Heart right ventricle (tissue), 16 donors: ENCODE measurements around the gene NUBP1. TPM values are rescaled to one million over a fixed set of nuclear protein-coding genes. Genes with fewer than 3 reads are reported as not detected.
A peak's percentile ranks its signal among the peaks of the same experiment; 100 is the strongest.

Experiments used
- ATAC-seq, 8 donors: fragments of 200-7000 bp; cut with Tn5 transposase; one replicate each; pipeline ENCODE4 v1.9.1; 2020; ENCODE audit warnings: mild to moderate bottlenecking in 8 of 8, moderate library complexity in 8 of 8, moderate number of reproducible peaks in 1 of 8
- DNase-seq, 2 donors: peaks; one replicate each; pipeline ENCODE4 v3.0.0-alpha.2; 2020
- H3K27ac ChIP-seq, 10 donors: fragments of 200-600 bp; sonication (generic) in 2 of 10; one replicate each; pipeline versions ENCODE4 v1.5.0 to v1.8.0; 2020 to 2022; ENCODE audit warnings: mild to moderate bottlenecking in 3 of 10
- H3K27me3 ChIP-seq, 7 donors: fragments of 200-600 bp; one replicate each; pipeline ENCODE4 v1.8.0; 2021 to 2022; ENCODE audit warnings: mild to moderate bottlenecking in 2 of 7
- H3K36me3 ChIP-seq, 9 donors: fragments of 200-600 bp; sonication (generic) in 1 of 9; one replicate each; pipeline versions ENCODE4 v1.5.0 to v1.8.0; 2020 to 2022; ENCODE audit warnings: mild to moderate bottlenecking in 2 of 9
- H3K4me1 ChIP-seq, 9 donors: fragments of 200-600 bp; sonication (generic) in 1 of 9; one replicate each; pipeline versions ENCODE4 v1.5.0 to v1.8.0; 2020 to 2022; ENCODE audit warnings: mild to moderate bottlenecking in 4 of 9
- H3K4me3 ChIP-seq, 10 donors: fragments of 200-600 bp; sonication (generic) in 2 of 10; one replicate each; pipeline versions ENCODE4 v1.5.0 to v1.8.0; 2020 to 2022; ENCODE audit warnings: mild to moderate bottlenecking in 7 of 10, moderate library complexity in 2 of 10
- H3K9me3 ChIP-seq, 11 donors: fragments of 200-600 bp in 10 of 11; sonication (generic) in 2 of 11; one replicate each; pipeline versions ENCODE4 v1.5.0 to v1.8.0; 2013 to 2022; ENCODE audit warnings: mild to moderate bottlenecking in 2 of 11, control low read depth in 1 of 11, moderate library complexity in 1 of 11
- WGBS, 2 donors: extraction: QIAGEN DNeasy Blood & Tissue Kit; methylation state at CpG; one replicate each; pipeline ENCODE4 v1.1.7; 2013; ENCODE audit warnings: inconsistent platforms in 1 of 2; 5-methylcytosine and 5-hydroxymethylcytosine counted together
- intact Hi-C, 10 donors: fragments of 100-400 bp; cut with DNase I; formaldehyde crosslinking; loops; one replicate each; pipeline versions ENCODE4 v1.11.1 to v1.14.2; 2022
- polyA plus RNA-seq, 2 donors: library from polyadenylated mRNA; stranded (reverse); fragments of 200-250 nt; gene quantifications; one replicate each; pipeline ENCODE4 v1.2.3, GENCODE V29; 2013
- total RNA-seq, 10 donors: library from RNA; stranded (reverse); fragmentation: NEBNext Ultra II Directional in 3 of 10; extraction: Animal tissue kit (Norgen Biotek cat#: 25700) in 3 of 10; gene quantifications; one replicate each; pipeline versions ENCODE4 v1.2.1 to v1.2.4, GENCODE V29; 2021 to 2023
- TF ChIP-seq, protein P1 (sequence below), 9 donors: fragments of 200-600 bp; sonication (generic) in 2 of 9; IDR thresholded peaks; one replicate each; pipeline versions ENCODE4 v1.5.0 to v1.8.0; 2021 to 2022; ENCODE audit warnings: antibody characterized with exemption in 9 of 9, mild to moderate bottlenecking in 5 of 9, moderate library complexity in 1 of 9
- donor health status: Arrhythmogenic right ventricular cardiomyopathy.
- donor health status: ischemic (EF 13 %, LVEDD 7.1; RV severe dilation, severe dysfunction).
- donor health status: healthy with polysubstance abuse.
- donor health status: DM: no; HTN: yes; CAD: no.
- donor health status: DM: no; HTN: no; CAD: no.
- donor health status: ischemic (EF 25% LVEDD 6.9; RV normal size, moderate dysfunction).
- donor health status: ischemic (EF 25% LVEDD 5.7; RV mildly dilated, moderate dysfunction).
- donor health status: healthy.
- donor health status: DM: yes; HTN: yes; CAD: no.
- donor health status: Ischemic cardiomyopathy.
- donor health status: ischemic (EF 35%, LVEDD 5.7; RV mildly dilated, moderate dysfunction).
- donor health status: nonischemic (EF 11% LVEDD 7.7; RV severe dilation, severe dysfunction).
- donor health status: DM: yes; HTN: yes; CAD: no.
- donor health status: PGD.
- donor health status: ischemic (EF 29% LVEDD 5.4; RV normal size, mild dysfunction).
- donor health status: nonischemic (EF 23%, LVEDD 6.1; RV moderate dilation, normal function).

The NUBP1 gene
- total and polyA plus RNA-seq, 12 donors, result 44.1 to 82.1 (median 53.4) TPM

DNA sequence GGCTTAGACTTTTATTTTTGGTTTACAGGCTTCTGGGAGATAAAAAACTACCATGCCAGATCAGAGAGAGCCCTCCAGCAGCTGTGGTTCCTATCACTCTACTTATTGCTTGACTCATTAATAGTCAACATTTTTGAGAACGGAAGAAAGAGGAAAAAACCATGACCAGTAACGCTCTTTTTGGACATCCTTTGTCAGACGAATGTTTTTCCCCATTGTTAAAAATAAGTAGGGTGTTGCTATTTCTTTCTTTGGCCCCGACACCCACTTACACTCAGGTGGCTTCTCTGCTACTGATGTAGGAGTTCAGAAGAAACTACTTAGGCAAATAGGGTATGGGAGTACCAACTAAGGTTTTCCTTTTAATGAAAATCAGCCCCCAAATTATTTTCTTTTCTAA is 47.4 kb downstream of the NUBP1 start:
- H3K4me3 ChIP-seq, result no peak overlapping the region
- intact Hi-C loops, result no loop called here
- no peak for DNase-seq
- H3K36me3 ChIP-seq, result no peaks in the 10 kb centered on the region
- no peaks in the 10 kb centered on the region for H3K9me3 ChIP-seq
- H3K4me1 ChIP-seq, result peaks cover 0 to 11% (median 0%) of the 10 kb centered on the region in 9 donors
- TF ChIP-seq, protein P1, sequence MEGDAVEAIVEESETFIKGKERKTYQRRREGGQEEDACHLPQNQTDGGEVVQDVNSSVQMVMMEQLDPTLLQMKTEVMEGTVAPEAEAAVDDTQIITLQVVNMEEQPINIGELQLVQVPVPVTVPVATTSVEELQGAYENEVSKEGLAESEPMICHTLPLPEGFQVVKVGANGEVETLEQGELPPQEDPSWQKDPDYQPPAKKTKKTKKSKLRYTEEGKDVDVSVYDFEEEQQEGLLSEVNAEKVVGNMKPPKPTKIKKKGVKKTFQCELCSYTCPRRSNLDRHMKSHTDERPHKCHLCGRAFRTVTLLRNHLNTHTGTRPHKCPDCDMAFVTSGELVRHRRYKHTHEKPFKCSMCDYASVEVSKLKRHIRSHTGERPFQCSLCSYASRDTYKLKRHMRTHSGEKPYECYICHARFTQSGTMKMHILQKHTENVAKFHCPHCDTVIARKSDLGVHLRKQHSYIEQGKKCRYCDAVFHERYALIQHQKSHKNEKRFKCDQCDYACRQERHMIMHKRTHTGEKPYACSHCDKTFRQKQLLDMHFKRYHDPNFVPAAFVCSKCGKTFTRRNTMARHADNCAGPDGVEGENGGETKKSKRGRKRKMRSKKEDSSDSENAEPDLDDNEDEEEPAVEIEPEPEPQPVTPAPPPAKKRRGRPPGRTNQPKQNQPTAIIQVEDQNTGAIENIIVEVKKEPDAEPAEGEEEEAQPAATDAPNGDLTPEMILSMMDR (IDR thresholded peaks at IDR 0.05), result no peak
- no peak for ATAC-seq
- H3K27me3 ChIP-seq, result no peaks in the 10 kb centered on the region
- WGBS, 2 donors, result 81 to 86% methylated on average over 4 of the region's 4 CpGs
- no peak overlapping the region for H3K27ac ChIP-seq

DNA sequence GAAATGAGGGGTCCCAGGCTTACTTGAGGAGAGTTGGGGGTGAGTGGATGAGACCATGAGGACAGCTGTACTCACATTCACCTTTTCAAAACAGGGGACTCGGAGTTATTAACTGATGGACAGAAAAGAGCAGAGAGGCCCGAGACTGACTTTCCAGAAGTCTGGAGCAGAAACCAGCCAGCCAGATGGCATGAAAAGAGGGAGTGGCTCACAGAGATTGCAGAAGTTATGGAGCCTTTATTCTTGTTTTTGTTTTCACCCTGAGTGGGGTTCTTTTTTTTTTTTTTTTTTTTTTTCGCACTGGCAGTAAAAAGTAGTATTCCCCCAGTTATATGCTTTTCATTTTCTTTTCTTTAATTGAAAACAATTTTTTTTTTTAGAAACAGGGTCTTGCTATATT is 56.1 kb downstream of the NUBP1 start:
- H3K27ac ChIP-seq, result peak overlapping the region in 1 of 10 donors; percentile 38
- intact Hi-C loops, result no loop called here
- peak in 1 of 8 donors; percentile 17 for ATAC-seq

DNA sequence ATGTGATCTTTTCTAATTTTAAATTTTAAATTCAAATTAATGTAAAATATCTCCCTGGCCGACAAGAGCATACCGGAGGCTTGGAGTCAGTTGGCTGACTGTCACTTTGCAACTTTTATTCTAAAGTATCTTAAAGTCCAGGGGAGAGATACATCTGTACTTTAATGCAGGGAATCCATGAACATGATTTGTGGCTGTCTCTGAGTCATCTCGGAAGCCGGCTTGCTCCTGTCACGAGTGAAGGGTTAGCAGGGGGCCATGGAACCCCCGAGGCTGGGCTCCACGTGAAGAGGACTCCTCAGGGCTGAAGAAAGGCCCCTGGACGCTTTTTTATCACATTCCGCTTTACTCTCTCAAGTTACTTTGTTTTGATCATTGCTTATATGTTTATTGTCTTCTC is 61.7 kb downstream of the NUBP1 start:
- intact Hi-C loops, result no loop called here
- DNase-seq (no peak), ATAC-seq (no peak)
- no peak overlapping the region for H3K27ac ChIP-seq
- H3K4me3 ChIP-seq, result no peak overlapping the region
- WGBS, 2 donors, result 74 to 79% methylated on average over 9 of the region's 9 CpGs
- H3K36me3 ChIP-seq, result no peaks in the 10 kb centered on the region
- H3K4me1 ChIP-seq, result peaks cover 0 to 17% (median 0%) of the 10 kb centered on the region in 9 donors
- no peaks in the 10 kb centered on the region for H3K27me3 ChIP-seq
- H3K9me3 ChIP-seq, result no peaks in the 10 kb centered on the region
- TF ChIP-seq, protein P1 (IDR thresholded peaks at IDR 0.05), result no peak

More for the DNA sequence above, 56.1 kb downstream of the NUBP1 start:
- no peak overlapping the region for H3K4me3 ChIP-seq
- H3K36me3 ChIP-seq, result no peaks in the 10 kb centered on the region
- H3K9me3 ChIP-seq, result peaks cover 0 to 4% (median 0%) of the 10 kb centered on the region in 11 donors
- WGBS, 2 donors, result 88 to 96% methylated on average over 3 of the region's 3 CpGs
- DNase-seq, result no peak
- no peaks in the 10 kb centered on the region for H3K27me3 ChIP-seq
- H3K4me1 ChIP-seq, result peaks cover 0 to 7% (median 0%) of the 10 kb centered on the region in 9 donors
- TF ChIP-seq, protein P1 (IDR thresholded peaks at IDR 0.05), result no peak

DNA sequence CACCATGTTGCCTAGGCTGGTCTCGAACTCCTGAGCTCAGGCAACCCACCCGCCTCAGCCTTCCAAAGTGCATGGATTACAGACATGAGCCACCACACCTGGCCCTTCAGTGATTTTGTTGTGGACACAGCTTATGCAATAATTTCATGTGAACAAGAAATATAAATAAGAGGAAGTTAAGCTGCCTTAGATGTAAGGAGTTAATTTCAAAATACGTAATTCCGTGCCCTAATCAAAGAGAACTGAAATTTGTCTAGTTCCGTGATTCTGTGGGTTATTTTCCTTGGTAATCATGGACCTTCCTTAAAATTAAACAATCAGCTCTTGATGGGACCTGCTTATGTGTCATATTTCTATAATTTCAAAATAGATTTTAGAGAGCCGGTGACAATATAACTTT is 63.1 kb downstream of the NUBP1 start:
- peaks cover 0 to 16% (median 0%) of the 10 kb centered on the region in 9 donors for H3K4me1 ChIP-seq
- H3K27ac ChIP-seq, result peak overlapping the region in 2 of 10 donors; percentile 12 to 67
- no peak for DNase-seq
- no peak overlapping the region for H3K4me3 ChIP-seq
- TF ChIP-seq, protein P1 (IDR thresholded peaks at IDR 0.05), result no peak
- H3K36me3 ChIP-seq, result no peaks in the 10 kb centered on the region
- intact Hi-C loops, result no loop called here
- 87 to 92% methylated on average over 6 of the region's 6 CpGs for WGBS, 2 donors
- no peaks in the 10 kb centered on the region for H3K27me3 ChIP-seq
- ATAC-seq, result peak in 4 of 8 donors; percentile 19 to 59 (median 26)
- H3K9me3 ChIP-seq, result no peaks in the 10 kb centered on the region
